A375 (cell line): ENCODE measurements around the gene ARSB. TPM values are rescaled to one million over a fixed set of nuclear protein-coding genes. Genes with fewer than 3 reads are reported as not detected.

ENCODE experiments used
- small RNA-seq: library from RNA; depleted of rRNA; stranded (forward); fragments of <200 nt; gene quantifications from one replicate; pipeline ENCODE3, GENCODE V24; 2014
- total RNA-seq: library from RNA; depleted of rRNA; stranded (reverse); fragments of >200 nt; shearing (Covaris generic); gene quantifications from 2 replicates; pipeline ENCODE4 v1.2.3, GENCODE V29; 2014; rRNA removed

ARSB gene
- total RNA-seq = 7.7 and 11.6 TPM in 2 replicates

GRCh38 chr5:78985116-78985724 lies at the start of gene ARSB:
ARSB (minus strand) TSS chr5:78985310; CDS start chr5:78985248, 62 bp downstream.

Small RNAs within 50 kb of the gene (small RNA-seq; reads per million reads assigned to genes)
- gene AC025755.1 = not detected

Other genes with a start within 250 kb of the ARSB start
- not detected in 2 replicates for gene DMGDH, start 84.4 kb upstream of the ARSB start, total RNA-seq
- gene BHMT2, start 84.5 kb upstream of the ARSB start, total RNA-seq = not detected in 2 replicates
- not detected in 2 replicates for gene BHMT, start 126.5 kb upstream of the ARSB start, total RNA-seq